ENCODE results near the gene TRIM58.

DNA sequence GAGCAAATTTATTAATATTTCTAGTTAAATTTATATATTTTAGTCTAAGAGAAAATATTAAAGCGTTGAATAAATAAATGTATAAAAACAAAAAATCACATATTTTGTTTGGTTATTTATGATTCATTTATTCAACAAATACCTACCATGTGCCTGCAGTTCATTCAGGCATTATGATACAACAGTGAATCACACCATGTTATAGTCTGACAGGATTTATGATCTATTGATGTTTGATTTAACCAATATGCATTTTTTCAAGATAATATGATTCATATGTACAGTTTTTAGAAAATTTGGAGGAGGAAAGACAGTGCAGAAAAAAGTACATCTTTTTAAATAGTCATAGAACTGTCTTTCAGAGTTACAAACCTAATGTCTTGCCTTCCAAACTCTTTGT lies 7.4 kb upstream of the TRIM58 start:
- TF ChIP-seq, protein P1, sequence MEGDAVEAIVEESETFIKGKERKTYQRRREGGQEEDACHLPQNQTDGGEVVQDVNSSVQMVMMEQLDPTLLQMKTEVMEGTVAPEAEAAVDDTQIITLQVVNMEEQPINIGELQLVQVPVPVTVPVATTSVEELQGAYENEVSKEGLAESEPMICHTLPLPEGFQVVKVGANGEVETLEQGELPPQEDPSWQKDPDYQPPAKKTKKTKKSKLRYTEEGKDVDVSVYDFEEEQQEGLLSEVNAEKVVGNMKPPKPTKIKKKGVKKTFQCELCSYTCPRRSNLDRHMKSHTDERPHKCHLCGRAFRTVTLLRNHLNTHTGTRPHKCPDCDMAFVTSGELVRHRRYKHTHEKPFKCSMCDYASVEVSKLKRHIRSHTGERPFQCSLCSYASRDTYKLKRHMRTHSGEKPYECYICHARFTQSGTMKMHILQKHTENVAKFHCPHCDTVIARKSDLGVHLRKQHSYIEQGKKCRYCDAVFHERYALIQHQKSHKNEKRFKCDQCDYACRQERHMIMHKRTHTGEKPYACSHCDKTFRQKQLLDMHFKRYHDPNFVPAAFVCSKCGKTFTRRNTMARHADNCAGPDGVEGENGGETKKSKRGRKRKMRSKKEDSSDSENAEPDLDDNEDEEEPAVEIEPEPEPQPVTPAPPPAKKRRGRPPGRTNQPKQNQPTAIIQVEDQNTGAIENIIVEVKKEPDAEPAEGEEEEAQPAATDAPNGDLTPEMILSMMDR (IDR thresholded peaks at IDR 0.05): no peak
- no peak for TF ChIP-seq POLR2AphosphoS5 (IDR thresholded peaks at IDR 0.05)

All from prostate gland (tissue), 2 donors.